Activated T-helper 1 cell treated with anti-CD3 and anti-CD28 coated beads, Interleukin-12 subunit alpha, Interleukin-12 subunit beta, Interleukin-2, Interleukin-4 antibody, amounts not matched to agents 30 ng/mL and 10 ng/mL and 1 ng/mL, durations not matched to agents 14 hours and 24 hours and 36 hours (primary cell): ENCODE measurements around the gene RBM47. TPM values are rescaled to one million over a fixed set of nuclear protein-coding genes. Genes with fewer than 3 reads are reported as not detected.
"Not testable (repeated sequence)": the region's sequence is repeated elsewhere in the genome, so short reads cannot be mapped to it uniquely, and the experiment has no call there.

Experiments
- DNase-seq: peaks from one replicate; pipeline ENCODE4 v3.0.0; 2021; ENCODE audit warnings: low spot score
- H3K27ac Mint-ChIP-seq: one replicate; pipeline ENCODE4 v1.8.0; 2021; ENCODE audit warnings: mild to moderate bottlenecking, mixed read lengths
- H3K27me3 Mint-ChIP-seq: one replicate; pipeline ENCODE4 v1.8.0; 2022; ENCODE audit warnings: mild to moderate bottlenecking, moderate library complexity, mixed read lengths; ENCODE audit not compliant: insufficient read depth
- H3K36me3 Mint-ChIP-seq: one replicate; pipeline ENCODE4 v1.8.0; 2021; ENCODE audit warnings: low read depth, mixed read lengths
- H3K4me1 Mint-ChIP-seq: one replicate; pipeline ENCODE4 v1.8.0; 2021; ENCODE audit warnings: low read depth, mixed read lengths
- H3K4me3 Mint-ChIP-seq: one replicate; pipeline ENCODE4 v1.8.0; 2021; ENCODE audit warnings: mild to moderate bottlenecking, moderate library complexity, mixed read lengths
- H3K9me3 Mint-ChIP-seq: one replicate; pipeline ENCODE4 v1.8.0; 2021; ENCODE audit warnings: mixed read lengths
- intact Hi-C: fragments of 100-400 bp; cut with micrococcal nuclease; formaldehyde crosslinking; loops from one replicate; pipeline ENCODE4 v1.15.1; 2024
- total RNA-seq: library from RNA; stranded (reverse); gene quantifications from 2 replicates; pipeline ENCODE4 v1.2.3, GENCODE V29; 2022

RBM47 gene
- total RNA-seq, 1 donor from 2014 or later = 21.4 TPM

DNA sequence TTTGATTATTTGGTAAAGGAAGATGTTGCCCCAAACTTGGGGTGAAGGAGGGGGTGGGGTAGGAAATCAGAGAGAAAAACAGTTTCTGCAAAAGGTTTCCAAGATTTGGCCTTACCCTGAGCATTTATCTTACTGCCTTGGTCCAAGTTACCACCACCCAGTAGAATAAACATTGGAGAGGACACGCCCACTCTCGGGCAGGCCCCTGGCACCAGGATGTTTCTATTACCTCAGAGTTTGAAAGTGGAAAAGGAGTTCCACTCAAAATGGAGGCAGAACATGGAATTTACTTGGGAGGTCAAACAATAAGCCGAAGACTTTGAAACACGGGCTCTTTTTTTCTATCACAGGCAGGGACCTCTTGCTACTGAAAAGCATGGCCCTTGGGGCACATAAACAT, 180.8 kb downstream of the RBM47 start:
- H3K4me3 Mint-ChIP-seq = no peak overlapping the region
- no peaks in the 10 kb centered on the region for H3K9me3 Mint-ChIP-seq
- intact Hi-C loops = no loop called here
- peaks cover 36% of the 10 kb centered on the region for H3K4me1 Mint-ChIP-seq
- DNase-seq = no peak
- peaks cover 2% of the 10 kb centered on the region for H3K36me3 Mint-ChIP-seq
- no peaks in the 10 kb centered on the region for H3K27me3 Mint-ChIP-seq
- H3K27ac Mint-ChIP-seq = no peak overlapping the region

DNA sequence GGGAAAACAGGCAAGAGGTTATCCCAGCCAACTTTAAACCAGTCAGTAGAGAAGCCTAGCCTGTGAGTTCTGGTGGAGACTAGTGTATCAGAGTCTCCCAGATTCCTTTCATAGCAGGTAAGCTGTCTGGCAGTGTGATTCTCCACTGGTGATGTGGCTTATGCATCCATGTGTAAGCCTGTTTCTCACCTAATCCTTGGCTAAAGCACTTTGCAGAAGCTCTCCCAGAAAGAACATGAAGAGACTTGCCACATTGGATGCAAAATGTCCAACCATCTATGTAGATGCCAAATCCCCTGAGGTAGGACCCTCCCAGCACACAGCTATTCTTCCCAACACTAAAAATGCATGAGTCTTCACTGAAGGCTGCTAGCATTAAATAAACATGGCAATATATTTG, 182.8 kb downstream of the RBM47 start:
- Mint-ChIP-seq H3K4me3 (no peak overlapping the region), H3K36me3 (peaks cover 5% of the 10 kb centered on the region), H3K27me3 (no peaks in the 10 kb centered on the region), H3K4me1 (peaks cover 35% of the 10 kb centered on the region), H3K9me3 (peaks cover 6% of the 10 kb centered on the region), H3K27ac (no peak overlapping the region)
- DNase-seq = no peak
- intact Hi-C loops = no loop called here

DNA sequence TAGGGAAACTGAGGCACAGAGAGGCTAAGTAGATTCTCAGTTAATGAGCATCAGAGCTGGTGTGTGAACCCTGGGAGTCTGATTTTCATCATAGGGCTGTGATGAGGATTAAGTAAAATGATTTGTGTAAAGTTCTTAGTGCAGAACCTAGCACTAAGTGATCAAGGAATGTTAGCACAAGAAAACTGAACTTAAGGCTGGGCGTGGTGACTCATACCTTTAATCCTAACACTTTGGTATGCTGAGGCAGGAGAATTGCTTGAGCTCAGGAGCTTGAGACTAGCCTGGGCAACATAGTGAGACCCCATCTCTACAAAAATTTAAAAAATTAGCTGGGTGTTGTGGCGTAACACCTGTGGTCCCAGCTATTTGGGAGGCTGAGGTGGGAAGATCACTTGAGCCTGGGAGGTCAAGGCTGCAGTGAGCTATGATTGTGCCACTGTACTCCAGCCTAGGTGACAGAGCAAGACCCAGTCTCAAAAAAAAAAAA, 183.4 kb downstream of the RBM47 start:
- intact Hi-C loops, H3K36me3 Mint-ChIP-seq, H3K9me3 Mint-ChIP-seq, H3K27ac Mint-ChIP-seq, H3K27me3 Mint-ChIP-seq, DNase-seq, H3K4me3 Mint-ChIP-seq: not testable (repeated sequence)
- H3K4me1 Mint-ChIP-seq = peaks cover 35% of the 10 kb centered on the region

DNA sequence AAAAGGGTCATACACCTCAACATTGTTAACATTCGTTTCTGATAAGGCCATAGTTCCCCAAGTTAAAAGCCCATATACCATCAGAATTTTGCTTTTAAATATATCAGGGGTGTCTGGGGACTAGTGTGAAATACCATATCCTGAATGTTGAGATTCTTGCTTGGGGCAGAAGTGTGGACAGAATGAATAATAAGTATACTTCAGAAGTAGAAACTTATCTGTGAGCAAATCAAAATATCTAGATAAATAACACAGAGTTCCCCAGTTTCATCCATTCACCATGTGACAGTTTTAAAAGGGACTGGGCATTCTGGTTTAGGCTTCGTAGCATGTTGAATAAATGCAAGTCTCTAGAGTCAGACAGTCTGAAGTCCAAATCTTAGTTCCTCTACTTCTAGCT, 184.0 kb downstream of the RBM47 start:
- no peaks in the 10 kb centered on the region for H3K27me3 Mint-ChIP-seq
- H3K27ac Mint-ChIP-seq = no peak overlapping the region
- peaks cover 7% of the 10 kb centered on the region for H3K9me3 Mint-ChIP-seq
- no peak overlapping the region for H3K4me3 Mint-ChIP-seq
- H3K36me3 Mint-ChIP-seq = peaks cover 5% of the 10 kb centered on the region
- intact Hi-C loops = no loop called here
- H3K4me1 Mint-ChIP-seq = peaks cover 31% of the 10 kb centered on the region
- DNase-seq = no peak

DNA sequence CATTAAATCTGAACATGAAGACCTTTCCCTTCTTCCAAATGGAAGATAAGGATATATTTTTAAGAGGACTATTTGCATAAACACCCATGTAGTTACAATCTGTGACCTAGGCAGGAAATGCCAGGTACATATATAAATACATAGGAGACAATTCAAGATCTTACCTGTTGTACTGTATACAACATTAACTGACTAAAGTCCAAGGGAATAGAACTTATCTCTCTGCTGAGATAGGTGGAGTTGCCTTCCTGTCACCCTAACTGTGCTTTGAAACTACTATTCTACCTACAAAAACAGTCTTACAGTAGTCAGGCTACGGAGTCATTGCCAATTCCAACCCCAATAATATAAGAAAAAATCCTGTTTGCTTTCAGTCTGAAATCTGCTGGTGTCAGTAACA, 188.2 kb downstream of the RBM47 start:
- no peaks in the 10 kb centered on the region for H3K27me3 Mint-ChIP-seq
- H3K36me3 Mint-ChIP-seq = peaks cover 12% of the 10 kb centered on the region
- H3K27ac Mint-ChIP-seq = no peak overlapping the region
- H3K4me1 Mint-ChIP-seq = peaks cover 37% of the 10 kb centered on the region
- H3K9me3 Mint-ChIP-seq = peaks cover 11% of the 10 kb centered on the region
- DNase-seq = no peak
- intact Hi-C loops = no loop called here
- H3K4me3 Mint-ChIP-seq = no peak overlapping the region

DNA sequence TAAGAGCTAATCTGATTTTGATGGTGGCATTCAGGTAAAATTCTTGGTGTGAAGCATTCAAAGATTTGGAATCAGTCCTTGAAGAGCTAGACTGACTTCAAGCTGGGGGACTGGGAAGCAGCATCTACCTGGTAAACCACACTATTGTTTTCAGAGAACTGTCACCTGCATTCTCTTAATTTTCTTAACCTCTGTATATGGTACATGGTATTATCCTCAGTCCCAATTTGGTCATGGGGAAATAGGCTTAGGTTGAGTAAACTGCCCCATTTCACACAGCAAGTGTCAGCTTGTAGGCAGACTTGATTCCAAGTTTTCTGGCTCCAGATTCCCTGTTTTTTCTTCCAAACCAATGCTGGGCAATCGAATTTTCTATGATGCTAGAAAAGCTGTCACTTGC, 190.1 kb downstream of the RBM47 start:
- intact Hi-C loops = loop anchor here (10.0 kb wide), 1 partner anchor 185 kb away; no protein-coding TSS in a partner anchor
- no peak for DNase-seq
- peaks cover 11% of the 10 kb centered on the region for H3K9me3 Mint-ChIP-seq
- H3K4me3 Mint-ChIP-seq = no peak overlapping the region
- H3K36me3 Mint-ChIP-seq = peaks cover 18% of the 10 kb centered on the region
- H3K4me1 Mint-ChIP-seq = peaks cover 44% of the 10 kb centered on the region
- no peaks in the 10 kb centered on the region for H3K27me3 Mint-ChIP-seq
- H3K27ac Mint-ChIP-seq = no peak overlapping the region

DNA sequence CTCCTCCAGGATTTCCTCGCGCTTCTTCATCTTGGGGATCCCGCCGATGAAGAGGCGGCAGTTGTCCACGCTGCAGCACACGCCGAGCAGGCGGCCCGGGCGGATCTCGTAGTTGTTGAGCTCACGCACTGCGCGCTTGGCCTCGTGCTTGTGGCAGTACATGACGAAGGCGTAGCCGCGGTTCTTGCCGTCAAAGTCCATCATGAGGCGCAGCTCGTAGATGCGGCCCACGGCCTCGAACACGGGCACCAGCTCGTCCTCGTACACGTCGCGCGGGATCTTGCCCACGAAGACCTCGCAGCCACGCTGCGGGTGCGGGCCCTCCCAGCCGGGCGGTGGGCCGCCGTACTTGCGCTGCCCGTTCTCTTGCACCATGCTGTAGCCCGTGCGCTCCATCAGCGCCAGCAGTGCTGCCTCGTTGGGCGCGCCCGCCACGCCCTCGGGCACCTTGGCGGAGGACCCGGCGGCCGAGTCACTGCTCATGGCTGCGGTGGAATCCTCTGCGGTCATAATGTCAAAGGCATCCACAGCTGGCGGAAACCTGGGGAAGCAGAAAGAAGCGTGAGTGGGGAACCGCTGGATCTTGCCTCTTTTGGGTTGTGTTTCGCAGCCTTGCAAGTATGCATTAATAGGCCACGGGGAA, 191.2 kb downstream of the RBM47 start:
- peak overlapping the region; percentile 3 for H3K4me3 Mint-ChIP-seq
- intact Hi-C loops = loop anchor here (10.0 kb wide), 1 partner anchor 184 kb away; no protein-coding TSS in a partner anchor
- H3K27ac Mint-ChIP-seq = peak overlapping the region; percentile 8
- H3K36me3 Mint-ChIP-seq = peaks cover 22% of the 10 kb centered on the region
- no peaks in the 10 kb centered on the region for H3K27me3 Mint-ChIP-seq
- no peak for DNase-seq
- H3K4me1 Mint-ChIP-seq = peaks cover 54% of the 10 kb centered on the region
- H3K9me3 Mint-ChIP-seq = peaks cover 11% of the 10 kb centered on the region

DNA sequence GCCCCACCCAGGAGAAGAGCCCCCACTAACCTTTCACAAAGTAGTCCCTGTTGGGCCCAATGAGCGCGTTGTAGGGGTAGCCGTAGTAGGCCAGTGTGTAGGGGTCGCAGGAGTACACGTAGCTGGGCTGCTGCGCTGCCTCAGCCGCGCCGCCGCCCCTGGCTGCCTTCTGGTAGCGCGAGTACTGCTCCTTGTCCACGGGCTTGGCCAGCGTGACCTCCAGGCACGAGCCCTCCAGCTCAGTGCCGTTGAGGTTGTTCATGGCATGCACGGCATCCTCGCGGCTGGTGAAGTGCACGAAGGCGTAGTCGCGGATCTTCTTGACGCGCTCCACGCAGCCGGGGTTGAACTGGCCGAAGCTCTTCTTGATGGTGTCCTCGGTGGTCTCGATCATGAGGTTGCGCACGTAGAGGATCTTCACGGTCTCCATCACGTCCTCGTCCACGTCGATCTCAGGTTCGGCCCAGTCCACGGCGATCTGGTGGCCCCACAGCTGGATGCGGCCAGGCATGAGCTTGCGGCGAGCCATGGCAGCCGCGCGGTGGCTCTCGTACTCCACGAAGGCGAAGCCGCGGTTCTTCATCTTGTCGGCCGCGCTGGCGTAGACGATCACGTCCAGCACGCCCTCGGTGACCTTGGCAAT, 191.8 kb downstream of the RBM47 start:
- Mint-ChIP-seq H3K9me3 (peaks cover 11% of the 10 kb centered on the region), H3K36me3 (peaks cover 22% of the 10 kb centered on the region), H3K4me1 (peaks cover 59% of the 10 kb centered on the region), H3K4me3 (no peak overlapping the region), H3K27me3 (no peaks in the 10 kb centered on the region), H3K27ac (no peak overlapping the region)
- DNase-seq = no peak
- intact Hi-C loops = loop anchor here (10.0 kb wide), 1 partner anchor 183 kb away; no protein-coding TSS in a partner anchor

DNA sequence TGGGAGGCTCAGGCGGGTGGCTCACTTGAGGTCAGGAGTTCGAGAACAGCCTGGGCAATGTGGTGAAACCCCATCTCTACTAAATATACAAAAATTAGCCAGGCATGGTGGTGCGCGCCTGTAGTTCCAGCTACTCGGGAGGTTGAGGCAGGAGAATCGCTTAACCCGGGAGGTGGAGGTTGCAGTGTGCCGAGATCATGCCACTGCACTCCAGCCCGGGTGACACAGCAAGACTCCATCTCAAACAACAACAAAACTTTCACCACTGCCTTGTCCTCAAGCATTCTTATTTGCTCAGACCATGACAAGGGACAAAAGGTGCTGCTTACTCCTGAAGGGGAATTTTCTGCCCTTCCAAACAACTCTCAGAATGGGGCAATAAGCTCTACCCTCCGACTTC, 194.4 kb downstream of the RBM47 start:
- intact Hi-C loops = loop anchor here (10.0 kb wide), 1 partner anchor 181 kb away; no protein-coding TSS in a partner anchor
- Mint-ChIP-seq H3K4me1 (peaks cover 51% of the 10 kb centered on the region), H3K36me3 (peaks cover 31% of the 10 kb centered on the region)
- H3K4me3 Mint-ChIP-seq, H3K27me3 Mint-ChIP-seq, H3K27ac Mint-ChIP-seq, H3K9me3 Mint-ChIP-seq, DNase-seq: not testable (repeated sequence)

DNA sequence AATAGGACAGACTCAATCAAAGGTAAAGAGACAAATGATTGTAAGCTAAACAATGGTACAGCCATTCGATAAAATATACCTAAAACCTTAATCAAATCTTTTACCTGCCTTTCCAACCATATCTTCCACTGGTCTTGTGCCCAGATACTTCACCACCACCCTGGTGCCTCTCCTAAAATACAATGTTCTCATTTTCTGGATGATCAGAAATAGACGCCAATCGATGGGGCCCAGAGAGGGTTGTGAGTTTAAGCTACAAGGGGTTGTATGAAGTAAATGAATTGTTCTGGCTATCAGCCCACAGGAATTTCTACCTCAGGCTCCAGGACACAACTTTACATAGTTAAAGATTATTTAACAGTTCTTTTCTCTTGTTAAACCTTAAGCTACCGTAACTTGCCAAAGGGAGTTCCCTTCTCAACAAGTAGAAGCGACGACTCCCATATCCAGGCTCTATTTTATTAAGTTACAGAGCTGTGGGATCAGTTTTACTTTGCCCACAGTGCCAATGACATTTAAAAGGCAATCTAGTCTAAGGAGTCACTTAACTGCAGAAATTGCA, 195.5 kb downstream of the RBM47 start:
- peaks cover 40% of the 10 kb centered on the region for H3K4me1 Mint-ChIP-seq

DNA sequence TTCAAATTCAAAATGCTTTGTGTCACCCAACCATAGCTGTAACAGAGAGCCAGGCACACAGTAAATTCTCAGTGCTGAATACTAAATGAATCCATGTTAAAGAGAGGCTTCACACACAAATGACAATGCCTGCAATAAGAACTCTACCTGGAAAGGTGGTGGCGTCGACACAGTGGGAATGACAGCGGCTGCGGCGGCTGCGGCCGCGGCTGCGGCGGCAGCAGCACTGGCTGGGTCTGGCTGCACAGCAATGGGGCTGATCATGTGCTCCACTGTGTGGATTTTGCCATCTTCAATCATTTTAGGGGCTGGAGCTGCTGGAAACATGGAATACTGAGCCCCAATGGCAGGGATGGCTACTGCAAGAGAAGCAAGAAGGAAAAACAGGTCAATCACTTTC, 197.2 kb downstream of the RBM47 start:
- DNase-seq = no peak
- intact Hi-C loops = loop anchor here (2.0 to 10.0 kb wide), 3 partner anchors 118 to 195 kb away; partner anchors contain the start of gene RBM47
- Mint-ChIP-seq H3K27me3 (peaks cover 2% of the 10 kb centered on the region), H3K4me1 (peaks cover 34% of the 10 kb centered on the region), H3K36me3 (peaks cover 36% of the 10 kb centered on the region), H3K27ac (peak overlapping the region; percentile 50), H3K9me3 (no peaks in the 10 kb centered on the region), H3K4me3 (no peak overlapping the region)

More for the DNA sequence above, 195.5 kb downstream of the RBM47 start:
- DNase-seq = no peak
- H3K27ac Mint-ChIP-seq = no peak overlapping the region
- intact Hi-C loops = loop anchor here (5.0 to 10.0 kb wide), 2 partner anchors 179 to 193 kb away; partner anchors contain the start of gene RBM47
- peaks cover 4% of the 10 kb centered on the region for H3K9me3 Mint-ChIP-seq
- H3K27me3 Mint-ChIP-seq = peaks cover 2% of the 10 kb centered on the region
- no peak overlapping the region for H3K4me3 Mint-ChIP-seq
- H3K36me3 Mint-ChIP-seq = peaks cover 32% of the 10 kb centered on the region

DNA sequence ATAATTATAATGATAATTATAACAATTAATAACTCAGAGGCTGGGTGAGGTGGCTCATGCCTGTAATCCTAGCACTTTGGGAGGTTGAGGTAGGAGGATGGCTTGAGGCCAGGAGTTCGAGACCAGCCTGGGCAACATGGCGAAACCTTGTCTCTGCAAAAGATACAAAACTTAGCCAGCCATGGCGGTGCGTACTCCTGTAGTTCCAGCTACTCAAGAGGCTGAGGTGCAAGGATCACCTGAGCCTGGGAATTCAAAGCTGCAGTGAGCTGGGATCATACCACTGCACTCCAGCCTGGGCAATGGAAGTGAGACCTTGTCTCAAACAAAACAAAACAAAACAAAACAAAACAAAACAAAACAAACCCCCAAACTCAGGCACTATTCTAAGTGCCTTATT, 201.8 kb downstream of the RBM47 start:
- H3K9me3 Mint-ChIP-seq, H3K4me3 Mint-ChIP-seq, DNase-seq, H3K27ac Mint-ChIP-seq, H3K27me3 Mint-ChIP-seq: not testable (repeated sequence)
- peaks cover 27% of the 10 kb centered on the region for H3K36me3 Mint-ChIP-seq
- peaks cover 15% of the 10 kb centered on the region for H3K4me1 Mint-ChIP-seq
- intact Hi-C loops = loop anchor here (10.0 kb wide), 1 partner anchor 83 kb away; no protein-coding TSS in a partner anchor

DNA sequence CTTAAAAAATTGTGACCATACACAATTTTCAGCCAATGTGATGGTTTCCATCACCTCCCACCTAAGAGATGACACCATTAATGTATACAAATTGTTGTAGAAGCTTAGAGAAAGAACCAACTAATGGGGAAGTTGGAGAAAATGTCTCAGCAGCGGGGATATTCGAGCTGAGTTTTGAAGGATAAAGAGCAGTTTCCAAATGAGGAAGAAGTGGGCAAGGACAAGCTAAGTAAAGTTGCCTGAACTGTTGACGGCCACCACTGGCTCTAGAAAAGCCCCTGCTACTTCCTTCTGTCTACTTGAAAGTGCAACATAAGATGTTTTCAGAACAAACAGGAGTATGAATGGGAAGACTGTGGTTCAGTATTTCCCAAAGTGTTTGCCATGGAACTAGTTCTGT, 202.5 kb downstream of the RBM47 start:
- intact Hi-C loops = loop anchor here (10.0 kb wide), 1 partner anchor 82 kb away; no protein-coding TSS in a partner anchor
- no peak for DNase-seq
- Mint-ChIP-seq H3K27ac (no peak overlapping the region), H3K4me3 (no peak overlapping the region), H3K9me3 (no peaks in the 10 kb centered on the region), H3K36me3 (peaks cover 29% of the 10 kb centered on the region), H3K27me3 (peaks cover 2% of the 10 kb centered on the region), H3K4me1 (peaks cover 15% of the 10 kb centered on the region)
